ENCODE results near the gene DMC1. TPM values are rescaled to one million over a fixed set of nuclear protein-coding genes. Genes with fewer than 3 reads are reported as not detected.

Gene DMC1
- total RNA-seq, 1 experiment from 2014 or later = 6.8 TPM

DNA sequence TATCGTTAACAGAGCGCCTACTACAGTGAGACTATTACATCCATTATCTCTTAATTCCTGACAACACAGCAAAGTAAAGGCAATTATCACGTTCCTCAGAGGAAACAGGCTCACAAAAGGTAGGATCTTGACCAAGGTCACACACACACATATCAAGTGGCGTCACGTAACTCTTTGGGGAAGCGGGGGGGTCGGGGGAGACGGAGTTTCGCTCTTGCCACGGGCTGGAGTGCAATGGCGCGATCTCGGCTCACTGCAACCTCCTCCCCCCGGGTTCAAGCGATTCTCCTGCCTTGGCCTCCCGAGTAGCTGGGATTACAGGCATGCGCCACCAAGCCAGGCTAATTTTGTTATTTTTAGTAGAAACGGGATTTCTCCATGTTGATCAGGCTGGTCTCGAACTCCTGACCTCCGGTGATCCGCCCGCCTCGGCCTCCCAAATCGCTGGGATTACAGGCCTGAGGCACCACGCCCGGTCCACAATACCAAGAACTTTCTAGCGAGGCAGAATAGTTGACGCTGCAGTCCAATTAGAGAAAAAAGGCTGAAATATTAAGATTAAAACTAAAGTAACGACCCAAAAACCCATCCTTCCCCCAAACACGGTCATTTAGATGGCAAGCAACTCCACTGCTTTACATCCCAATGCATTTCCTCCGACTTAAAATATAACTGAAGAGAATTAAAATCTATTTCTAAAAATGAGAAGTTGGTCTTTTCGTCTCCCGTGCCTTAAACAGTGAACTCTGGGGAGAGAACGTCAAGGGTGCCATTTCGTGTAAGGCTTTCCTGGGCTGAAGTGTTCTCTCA is 65.0 kb downstream of the DMC1 start:
- no peak overlapping the region for H2AFZ ChIP-seq (ENCODE audit: low read length)
- H2BK5ac ChIP-seq (ENCODE audit: insufficient read length, low read length) = peak overlapping the region; percentile 88
- H3K79me2 ChIP-seq (ENCODE audit: insufficient read depth, low read length) = peaks cover 35% of the 10 kb centered on the region; the same call in 1 of the 2 replicates
- H3K18ac ChIP-seq (ENCODE audit: insufficient read length, low read depth, low read length) = peak overlapping the region; percentile 50
- peak overlapping the region; percentile 99 for H3K9ac ChIP-seq (ENCODE audit: extremely low read depth, insufficient read length, low read length)
- peak overlapping the region; percentile 92 for H3K4me2 ChIP-seq (ENCODE audit: insufficient read depth, insufficient read length, low read length)
- no peaks in the 10 kb centered on the region for H3K9me3 ChIP-seq (ENCODE audit: control insufficient read depth, low read depth, low read length)
- no peak overlapping the region for H2BK20ac ChIP-seq (ENCODE audit: low read depth, low read length, poor library complexity, severe bottlenecking)
- H2BK12ac ChIP-seq (ENCODE audit: insufficient read length, low read depth, low read length) = no peak overlapping the region
- H4K8ac ChIP-seq (replicated peaks; ENCODE audit: insufficient read length, low read depth, low read length) = no peak overlapping the region
- peak overlapping the region; percentile 93 for H3K23ac ChIP-seq (ENCODE audit: insufficient read length, low read depth, low read length)
- H3K27me3 ChIP-seq (ENCODE audit: insufficient read depth, low read length) = no peaks in the 10 kb centered on the region
- H3K27ac ChIP-seq (ENCODE audit: insufficient read length, low read depth, low read length) = peak overlapping the region; percentile 17
- H3K4me3 Mint-ChIP-seq = peak overlapping the region; percentile 97 to 98
- no peak overlapping the region for H2BK15ac ChIP-seq (ENCODE audit: low read depth, low read length)
- peak overlapping the region; percentile 98 to 99 (median 99) for H3K27ac Mint-ChIP-seq
- DNase-seq = no peak
- H4K5ac ChIP-seq (ENCODE audit: insufficient read length, low read depth, low read length) = peak overlapping the region; percentile 9
- peaks cover 0 to 8% of the 10 kb centered on the region in 2 experiments; a peak in 3 of 5 replicates for H3K9me3 Mint-ChIP-seq
- H3K4ac ChIP-seq (ENCODE audit: low read depth, low read length) = peak overlapping the region; percentile 34; the same call in 1 of the 2 replicates
- H3K4me1 Mint-ChIP-seq = peaks cover 30 to 41% of the 10 kb centered on the region in 2 experiments
- H4K91ac ChIP-seq (ENCODE audit: insufficient read length, low read depth, low read length) = no peak overlapping the region
- no peak overlapping the region for H2BK120ac ChIP-seq (ENCODE audit: low read depth, low read length, poor library complexity, severe bottlenecking)
- H3K14ac ChIP-seq (ENCODE audit: insufficient read depth, low read length) = peak overlapping the region; percentile 71; the same call in 1 of the 2 replicates
- H3K56ac ChIP-seq (ENCODE audit: insufficient read length, low read depth, low read length) = peak overlapping the region; percentile 21
- H3K4me1 ChIP-seq (ENCODE audit: insufficient read depth, low read length) = no peaks in the 10 kb centered on the region; the same call in 1 of the 2 replicates
- H3T11ph ChIP-seq (ENCODE audit: low read length) = no peak overlapping the region
- H2AK5ac ChIP-seq (ENCODE audit: insufficient read length, low read length) = no peak overlapping the region
- H3K23me2 ChIP-seq (ENCODE audit: insufficient read length, low read depth, low read length, poor library complexity, severe bottlenecking) = peaks cover 7% of the 10 kb centered on the region
- H3K79me1 ChIP-seq (ENCODE audit: insufficient read depth, low read depth, low read length, poor library complexity, severe bottlenecking) = peaks cover 2% of the 10 kb centered on the region
- WGBS (ENCODE audit: extremely low coverage, insufficient read length, low lambda C conversion rate) = no CpG with 5 or more reads among the region's 35 CpGs
- H3K27me3 Mint-ChIP-seq (ENCODE audit: low read depth) = no peaks in the 10 kb centered on the region; the same call in 1 of the 2 replicates
- TF ChIP-seq CTCF (conservative IDR thresholded peaks at IDR 0.05) = no peak
- H3K36me3 Mint-ChIP-seq (ENCODE audit: insufficient read depth in 1 of 3, low read depth in 3 of 3) = peaks cover 38 to 57% (median 54%) of the 10 kb centered on the region in 3 experiments
- H4K20me1 ChIP-seq (ENCODE audit: control insufficient read depth, insufficient read depth, insufficient read length) = no peaks in the 10 kb centered on the region
